ENCODE data around the gene GNAT3. TPM values are rescaled to one million over a fixed set of nuclear protein-coding genes. Genes with fewer than 3 reads are reported as not detected.

The GNAT3 gene
- total RNA-seq, 4 donors from 2014 or later: not detected

DNA sequence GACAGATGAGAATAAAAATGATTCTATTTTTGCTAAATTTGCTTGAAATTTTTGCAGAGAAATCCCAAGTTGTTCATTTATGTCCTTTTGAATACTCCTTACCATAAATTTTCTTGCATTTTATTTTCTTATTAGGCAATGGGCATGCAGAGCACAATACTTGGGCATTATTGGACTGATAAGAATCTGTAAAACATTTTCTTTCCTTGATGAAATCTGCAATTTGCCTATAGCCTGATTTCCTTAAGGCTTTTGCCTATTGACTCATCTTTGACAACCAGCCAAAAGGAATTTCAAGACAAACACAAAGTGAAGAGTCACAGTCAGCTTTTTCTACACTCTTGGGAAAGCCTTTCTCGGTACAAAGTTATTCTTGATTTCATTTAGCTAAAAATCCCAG, 30.5 kb upstream of the GNAT3 start:
- Histone ChIP-seq H3K4me3 (replicated peaks in 1 of 3) (no peak overlapping the region), H3K27me3 (no peaks in the 10 kb centered on the region), H3K4me1 (no peaks in the 10 kb centered on the region), H3K27ac (no peak overlapping the region), H3K36me3 (no peaks in the 10 kb centered on the region), H3K9me3 (no peaks in the 10 kb centered on the region)
- DNase-seq: no peak
- intact Hi-C loops (cut with DNase I): no loop called here
- TF ChIP-seq, protein P1, sequence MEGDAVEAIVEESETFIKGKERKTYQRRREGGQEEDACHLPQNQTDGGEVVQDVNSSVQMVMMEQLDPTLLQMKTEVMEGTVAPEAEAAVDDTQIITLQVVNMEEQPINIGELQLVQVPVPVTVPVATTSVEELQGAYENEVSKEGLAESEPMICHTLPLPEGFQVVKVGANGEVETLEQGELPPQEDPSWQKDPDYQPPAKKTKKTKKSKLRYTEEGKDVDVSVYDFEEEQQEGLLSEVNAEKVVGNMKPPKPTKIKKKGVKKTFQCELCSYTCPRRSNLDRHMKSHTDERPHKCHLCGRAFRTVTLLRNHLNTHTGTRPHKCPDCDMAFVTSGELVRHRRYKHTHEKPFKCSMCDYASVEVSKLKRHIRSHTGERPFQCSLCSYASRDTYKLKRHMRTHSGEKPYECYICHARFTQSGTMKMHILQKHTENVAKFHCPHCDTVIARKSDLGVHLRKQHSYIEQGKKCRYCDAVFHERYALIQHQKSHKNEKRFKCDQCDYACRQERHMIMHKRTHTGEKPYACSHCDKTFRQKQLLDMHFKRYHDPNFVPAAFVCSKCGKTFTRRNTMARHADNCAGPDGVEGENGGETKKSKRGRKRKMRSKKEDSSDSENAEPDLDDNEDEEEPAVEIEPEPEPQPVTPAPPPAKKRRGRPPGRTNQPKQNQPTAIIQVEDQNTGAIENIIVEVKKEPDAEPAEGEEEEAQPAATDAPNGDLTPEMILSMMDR (IDR thresholded peaks at IDR 0.05): no peak
- no peak for TF ChIP-seq POLR2A (IDR thresholded peaks at IDR 0.05)
- WGBS, 2 donors: 43 to 45% methylated on average over 1 of the region's 1 CpG

DNA sequence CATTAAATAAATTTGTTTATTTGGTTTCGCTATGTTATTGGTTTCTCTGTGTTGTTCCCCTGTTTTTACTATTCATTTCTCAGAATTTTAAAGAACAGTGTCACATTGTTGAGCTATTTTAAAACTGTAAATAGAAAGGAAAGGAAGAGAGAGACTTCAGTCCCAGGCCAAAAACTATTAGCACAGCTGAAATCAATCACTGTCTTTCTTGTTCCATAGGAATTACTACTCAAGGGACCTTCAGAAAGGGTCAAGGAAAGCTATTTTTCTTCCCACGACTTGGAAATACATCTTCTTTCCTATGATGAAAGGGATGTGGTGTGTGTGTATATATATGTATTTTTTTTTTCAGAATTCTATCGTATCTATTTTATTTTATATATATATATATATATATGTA, 29.0 kb upstream of the GNAT3 start:
- no peaks in the 10 kb centered on the region for H3K9me3 ChIP-seq
- H3K27me3 ChIP-seq: no peaks in the 10 kb centered on the region
- H3K27ac ChIP-seq: no peak overlapping the region
- no peak for TF ChIP-seq POLR2A (IDR thresholded peaks at IDR 0.05)
- TF ChIP-seq, protein P1 (IDR thresholded peaks at IDR 0.05): no peak
- no peaks in the 10 kb centered on the region for H3K36me3 ChIP-seq
- intact Hi-C loops (cut with DNase I): no loop called here
- DNase-seq: no peak
- no peaks in the 10 kb centered on the region for H3K4me1 ChIP-seq
- WGBS, 2 donors: 76 to 79% methylated on average over 3 of the region's 3 CpGs
- H3K4me3 ChIP-seq (replicated peaks in 1 of 3): no peak overlapping the region

DNA sequence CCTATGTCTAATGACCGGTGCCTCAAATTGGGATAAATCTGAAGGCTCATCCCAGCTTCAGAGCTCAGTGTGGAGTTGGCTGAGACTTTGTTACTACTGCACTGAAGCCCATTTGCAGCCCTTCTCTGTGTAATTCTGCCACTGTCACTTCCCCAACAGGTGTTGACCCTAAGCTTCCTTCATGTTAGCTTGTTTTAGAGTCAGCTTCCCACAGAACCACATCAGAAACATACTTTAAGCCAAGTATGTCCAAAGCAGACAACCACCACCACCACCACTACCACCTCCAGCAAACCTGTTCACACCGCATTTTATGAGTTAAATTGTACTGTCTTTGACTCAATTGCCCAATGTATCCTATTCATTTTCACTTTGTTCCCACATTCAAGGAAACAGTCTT, 25.2 kb upstream of the GNAT3 start:
- no peak for DNase-seq
- H3K27me3 ChIP-seq: no peaks in the 10 kb centered on the region
- H3K4me3 ChIP-seq (replicated peaks in 1 of 3): no peak overlapping the region
- H3K4me1 ChIP-seq: no peaks in the 10 kb centered on the region
- H3K27ac ChIP-seq: no peak overlapping the region
- intact Hi-C loops (cut with DNase I): no loop called here
- no peaks in the 10 kb centered on the region for H3K36me3 ChIP-seq
- H3K9me3 ChIP-seq: no peaks in the 10 kb centered on the region
- no peak for TF ChIP-seq POLR2A (IDR thresholded peaks at IDR 0.05)
- TF ChIP-seq, protein P1 (IDR thresholded peaks at IDR 0.05): no peak
- 86 to 90% methylated on average over 2 of the region's 2 CpGs for WGBS, 2 donors

DNA sequence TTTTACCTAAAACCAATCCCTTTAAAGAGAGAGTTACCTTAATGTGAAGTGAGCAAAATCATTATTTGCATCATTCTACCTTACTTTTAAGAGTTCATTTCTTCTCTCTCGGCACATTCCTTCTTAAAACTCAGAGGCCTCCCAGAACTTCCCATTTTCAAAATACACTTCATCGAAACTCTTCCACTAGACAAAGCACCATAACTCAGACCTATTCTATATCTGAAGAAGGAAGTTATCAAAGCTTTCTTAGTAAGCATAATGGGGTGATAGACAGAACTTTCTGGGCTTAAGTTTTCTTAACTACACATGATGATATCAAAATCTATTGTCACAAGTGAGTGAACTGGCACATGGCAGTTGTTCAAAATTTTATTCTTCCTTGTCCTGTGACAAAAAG, 24.6 kb upstream of the GNAT3 start:
- 85 to 95% methylated on average over 2 of the region's 2 CpGs for WGBS, 2 donors
- Histone ChIP-seq H3K4me3 (replicated peaks in 1 of 3) (no peak overlapping the region), H3K4me1 (no peaks in the 10 kb centered on the region), H3K36me3 (no peaks in the 10 kb centered on the region), H3K27ac (no peak overlapping the region), H3K9me3 (no peaks in the 10 kb centered on the region), H3K27me3 (no peaks in the 10 kb centered on the region)
- intact Hi-C loops (cut with DNase I): no loop called here
- TF ChIP-seq POLR2A (IDR thresholded peaks at IDR 0.05): no peak
- TF ChIP-seq, protein P1 (IDR thresholded peaks at IDR 0.05): no peak
- DNase-seq: no peak

DNA sequence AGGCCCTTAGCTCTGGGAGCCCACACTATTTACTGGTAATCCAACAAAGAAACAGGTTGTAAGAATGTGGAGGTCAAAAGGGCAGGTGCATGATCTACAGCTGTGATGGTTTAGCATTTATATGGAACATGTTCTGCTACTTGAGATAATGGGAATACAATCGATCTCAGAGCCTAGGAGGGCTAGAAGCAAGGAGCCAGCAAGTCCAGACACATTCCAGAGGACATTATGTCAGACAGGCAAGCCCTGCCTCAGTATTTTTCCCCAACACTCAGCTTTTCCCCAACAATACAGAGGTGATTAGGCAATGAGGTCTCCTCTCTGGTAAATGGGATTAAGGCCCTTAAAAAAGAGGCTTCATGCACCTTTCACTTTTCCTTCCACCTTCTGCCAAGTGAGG, 21.4 kb upstream of the GNAT3 start:
- DNase-seq: no peak
- Histone ChIP-seq H3K27ac (no peak overlapping the region), H3K9me3 (no peaks in the 10 kb centered on the region), H3K27me3 (no peaks in the 10 kb centered on the region), H3K4me3 (replicated peaks in 1 of 3) (no peak overlapping the region), H3K4me1 (no peaks in the 10 kb centered on the region), H3K36me3 (no peaks in the 10 kb centered on the region)
- 41% methylated on average over 1 of the region's 1 CpG for WGBS, 2 donors
- TF ChIP-seq POLR2A (IDR thresholded peaks at IDR 0.05): no peak
- TF ChIP-seq, protein P1 (IDR thresholded peaks at IDR 0.05): no peak
- intact Hi-C loops (cut with DNase I): no loop called here
